ENCODE results near the gene GARIN3.

GRCh38 chr5:157177953-157178352 is 11.9 kb upstream of the GARIN3 start:
- TF ChIP-seq EZH2 (IDR thresholded peaks at IDR 0.05; ENCODE audit: low read depth) (no peak), CTCF (conservative IDR thresholded peaks at IDR 0.05) (no peak)

All from PC-9 (cell line).